Cortex of kidney (tissue), 1 donor: ENCODE results near the gene MVD.
"Not testable (repeated sequence)": the region's sequence is repeated elsewhere in the genome, so short reads cannot be mapped to it uniquely, and the experiment has no call there.

Source experiments
- DNase-seq: peaks from one replicate; lab custom pipeline; 2025; lab: John Stamatoyannopoulos, UW

MVD gene

GRCh38 chr16:88624481-88624880 is 38.4 kb downstream of the MVD start:
- no peak for DNase-seq

DNA sequence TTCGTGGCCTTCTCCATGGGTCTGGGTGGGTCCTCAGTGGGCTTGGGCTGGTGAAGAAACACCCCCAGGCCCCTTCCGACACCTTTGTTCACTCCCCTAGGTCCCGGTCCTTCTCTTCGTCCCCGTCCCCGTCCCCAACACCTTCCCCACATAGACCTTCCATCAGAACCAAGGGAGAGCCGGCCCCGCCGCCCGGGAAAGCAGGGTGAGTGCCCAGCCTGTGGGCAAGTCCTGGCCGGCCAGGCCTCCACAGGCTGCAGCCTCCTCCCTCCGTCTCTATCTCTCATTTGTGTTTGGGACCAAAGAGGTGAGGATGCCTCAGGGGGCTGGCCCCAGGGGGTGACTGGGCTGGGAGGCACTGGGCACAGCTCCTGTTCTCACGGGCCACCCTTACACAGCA is 39.0 kb downstream of the MVD start:
- no peak for DNase-seq

- no peak for DNase-seq
These were observed 40.0 kb downstream of the MVD start for GRCh38 chr16:88622866-88623265.

GRCh38 chr16:88622125-88622524 is 40.8 kb downstream of the MVD start:
- no peak for DNase-seq

DNA sequence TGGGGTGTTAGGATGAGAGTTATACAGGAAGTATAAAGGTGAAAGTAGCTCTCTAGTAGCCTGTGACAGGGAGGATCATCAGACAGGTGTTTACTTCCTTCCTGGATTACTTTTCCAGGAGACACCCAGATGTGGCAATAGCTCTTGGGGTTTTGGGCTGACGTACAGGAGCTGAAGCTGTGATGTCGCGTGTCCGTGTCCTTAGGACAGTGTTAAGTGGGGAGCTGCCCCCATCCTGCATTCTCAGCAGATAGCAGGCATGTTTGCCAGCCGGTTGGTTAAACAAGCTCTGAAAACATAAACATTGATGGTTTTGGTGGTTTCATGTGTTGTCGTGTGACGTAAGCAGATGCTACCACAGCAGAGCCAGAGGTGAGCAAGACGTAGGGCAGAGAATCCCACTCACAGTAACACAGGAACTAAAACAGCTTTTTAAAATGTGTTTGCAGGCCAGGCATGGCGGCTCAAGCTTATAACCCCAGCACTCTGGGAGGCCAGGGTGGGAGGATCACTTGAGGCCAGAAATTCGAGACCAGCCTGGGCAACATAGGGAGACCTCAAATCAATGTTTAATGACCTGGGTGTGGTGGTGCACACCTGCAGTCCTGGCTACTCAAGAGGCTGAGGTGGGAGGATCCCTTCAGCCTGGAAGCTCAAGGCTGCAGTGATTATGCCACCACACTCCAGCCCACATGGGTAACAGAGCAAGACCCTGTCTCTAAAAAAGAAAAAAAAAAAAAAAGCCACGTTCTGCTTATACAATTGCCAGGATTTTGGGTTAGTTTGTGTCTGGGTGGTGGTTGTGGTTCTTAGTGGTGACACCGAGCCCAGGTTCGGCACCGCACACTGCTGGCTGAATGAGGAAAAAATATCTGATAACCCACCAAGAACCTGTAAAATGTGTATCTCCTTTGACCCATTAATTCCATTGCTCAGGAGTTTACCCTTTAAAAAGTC is 42.8 kb downstream of the MVD start:
- DNase-seq: no peak

DNA sequence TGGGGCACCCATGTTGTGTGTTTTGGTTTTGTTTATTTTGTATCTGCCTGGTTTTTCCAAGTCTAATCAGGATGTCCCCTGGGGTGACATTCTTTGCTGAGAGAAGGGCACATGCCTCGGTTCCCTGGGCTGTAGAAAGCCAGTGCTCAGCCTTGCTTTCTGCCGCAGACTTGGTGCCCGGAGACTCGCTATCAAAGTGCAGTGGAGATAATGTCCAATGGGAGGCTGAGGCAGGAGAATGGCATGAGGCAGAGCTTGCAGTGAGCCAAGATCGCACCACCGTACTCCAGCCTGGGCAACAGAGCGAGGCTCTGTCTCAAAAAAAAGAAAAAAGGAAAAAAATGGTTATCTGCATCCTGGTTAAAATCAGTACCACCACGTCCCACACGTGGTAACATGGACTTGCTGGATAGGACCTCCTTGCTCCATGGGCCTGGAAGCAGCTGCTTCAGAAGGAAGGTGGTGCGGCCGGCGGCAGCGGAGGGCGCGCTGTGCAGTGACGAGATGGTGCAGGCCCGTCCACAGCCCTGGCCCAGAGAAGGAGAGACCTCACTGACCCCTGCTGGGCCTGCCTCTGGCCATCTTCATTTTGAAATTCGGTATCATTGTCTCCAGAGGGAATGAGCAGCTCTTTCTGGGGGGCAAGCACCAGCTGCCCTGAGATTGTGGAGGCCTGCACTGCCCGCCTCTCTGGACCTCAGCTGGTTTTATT is 43.8 kb downstream of the MVD start:
- DNase-seq: no peak

DNA sequence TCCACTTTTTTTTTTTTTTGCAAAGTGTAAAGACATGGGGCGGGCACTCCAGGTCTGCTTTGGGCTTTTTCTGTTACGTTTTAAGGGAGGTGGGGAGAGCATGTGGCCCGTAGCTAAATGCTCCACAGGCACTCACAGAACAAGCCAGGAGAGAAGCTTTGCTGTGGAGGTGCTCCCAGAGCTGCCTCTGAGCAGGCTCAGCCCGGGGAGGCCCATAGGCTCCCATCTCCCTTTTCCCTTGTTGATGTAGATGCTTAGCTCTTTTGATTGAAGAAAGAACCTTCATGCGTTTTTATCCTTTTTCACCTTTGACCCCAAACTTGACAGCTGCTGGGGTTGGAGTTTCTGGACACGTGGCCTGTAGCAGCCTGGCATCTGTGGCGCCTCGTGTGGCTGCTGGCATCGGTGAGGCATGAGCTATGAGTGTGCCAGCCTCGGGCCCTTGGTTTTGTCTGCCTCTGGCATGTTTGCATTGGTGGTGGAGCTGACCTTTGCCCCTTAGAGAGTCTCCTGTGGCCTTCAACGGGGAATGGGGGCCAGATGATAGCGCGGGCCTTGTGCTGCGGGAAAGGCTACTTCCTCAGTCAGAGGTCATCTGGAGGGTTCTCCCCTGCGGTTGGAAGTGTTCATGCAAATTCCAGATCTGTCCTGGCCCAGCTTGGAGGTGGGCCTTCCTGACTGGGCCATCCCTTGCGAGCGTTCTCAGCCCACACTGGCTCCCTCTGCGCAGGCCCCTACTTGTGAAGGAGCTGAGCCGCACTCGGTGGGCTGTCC is 44.5 kb downstream of the MVD start:
- DNase-seq: no peak

DNA sequence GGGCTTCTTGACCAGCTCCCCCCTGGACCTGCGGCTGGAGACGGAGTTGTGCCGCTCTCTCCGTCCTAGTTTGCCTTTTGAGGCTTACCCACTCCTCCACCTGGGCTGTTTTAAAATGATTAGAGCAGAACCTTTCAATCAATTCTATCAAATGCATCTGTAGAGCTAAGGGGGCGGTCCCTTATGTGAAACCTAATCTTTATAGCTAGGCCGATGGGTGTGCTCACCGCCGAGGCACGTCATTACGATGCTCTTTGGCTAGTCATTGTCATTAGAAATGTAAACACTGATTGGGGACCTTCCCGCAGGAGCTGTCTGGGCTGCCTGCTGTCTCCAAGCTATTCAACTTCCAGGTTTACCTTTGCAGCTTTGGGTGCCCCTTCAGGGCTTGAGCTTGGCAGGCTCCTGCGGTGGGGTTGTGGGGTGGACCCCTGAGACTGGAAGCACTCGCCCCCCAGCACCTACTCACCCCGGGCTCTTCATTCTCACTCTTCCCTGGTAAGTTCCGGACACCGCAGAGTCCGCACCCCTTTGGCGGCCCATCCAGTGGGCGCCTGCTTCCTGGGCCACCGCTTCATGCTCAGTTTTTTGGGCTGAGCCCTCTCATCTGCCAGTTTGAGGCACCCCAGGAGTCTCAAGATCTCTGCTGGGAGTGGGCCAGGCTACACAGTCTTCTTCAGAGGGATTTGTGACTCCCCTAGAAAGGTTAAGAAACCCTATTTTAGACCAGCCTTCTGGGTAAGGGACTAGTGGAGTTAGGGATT is 45.4 kb downstream of the MVD start:
- no peak for DNase-seq

DNA sequence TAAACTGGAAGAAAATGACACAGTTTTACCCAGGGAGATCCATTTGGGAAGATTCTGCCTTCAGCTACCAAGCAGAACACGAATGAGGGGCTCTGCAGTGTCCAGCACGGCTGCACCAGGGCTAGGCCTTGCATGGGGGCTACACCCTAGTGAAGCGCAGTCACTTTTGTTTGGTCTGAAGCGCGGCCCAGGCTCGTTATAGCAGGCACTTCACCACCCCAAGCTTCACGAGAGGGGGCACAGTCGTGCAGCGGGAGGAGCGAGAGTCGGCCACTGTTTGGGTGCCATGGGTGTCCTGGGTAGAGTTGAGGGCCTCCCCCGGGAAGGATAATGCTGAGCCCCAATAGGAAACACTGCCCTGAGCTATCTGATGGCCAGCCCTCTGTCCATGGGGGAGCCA is 46.2 kb downstream of the MVD start:
- DNase-seq: no peak

DNA sequence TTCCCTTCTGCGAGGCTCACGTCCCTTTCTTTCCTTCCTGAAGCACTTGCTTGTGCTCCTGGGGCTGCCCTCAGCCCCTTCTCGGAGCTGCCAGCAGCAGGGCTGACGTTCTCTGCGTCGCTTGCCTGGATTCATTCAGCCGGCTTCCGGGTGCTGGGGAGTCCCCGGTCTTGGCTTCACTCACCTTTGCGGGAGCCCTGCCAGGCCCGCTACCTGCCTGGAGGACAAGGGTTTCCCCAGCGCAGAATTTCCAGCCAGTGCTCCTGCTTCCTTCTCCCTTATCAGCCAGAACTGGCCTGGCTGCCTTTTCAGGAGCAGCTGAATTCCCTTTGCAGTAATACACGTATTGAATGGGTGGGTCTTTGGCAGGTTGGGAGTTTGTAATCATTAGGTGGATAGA is 46.6 kb downstream of the MVD start:
- no peak for DNase-seq

- no peak for DNase-seq
These were observed 47.9 kb downstream of the MVD start for GRCh38 chr16:88614818-88615580.

DNA sequence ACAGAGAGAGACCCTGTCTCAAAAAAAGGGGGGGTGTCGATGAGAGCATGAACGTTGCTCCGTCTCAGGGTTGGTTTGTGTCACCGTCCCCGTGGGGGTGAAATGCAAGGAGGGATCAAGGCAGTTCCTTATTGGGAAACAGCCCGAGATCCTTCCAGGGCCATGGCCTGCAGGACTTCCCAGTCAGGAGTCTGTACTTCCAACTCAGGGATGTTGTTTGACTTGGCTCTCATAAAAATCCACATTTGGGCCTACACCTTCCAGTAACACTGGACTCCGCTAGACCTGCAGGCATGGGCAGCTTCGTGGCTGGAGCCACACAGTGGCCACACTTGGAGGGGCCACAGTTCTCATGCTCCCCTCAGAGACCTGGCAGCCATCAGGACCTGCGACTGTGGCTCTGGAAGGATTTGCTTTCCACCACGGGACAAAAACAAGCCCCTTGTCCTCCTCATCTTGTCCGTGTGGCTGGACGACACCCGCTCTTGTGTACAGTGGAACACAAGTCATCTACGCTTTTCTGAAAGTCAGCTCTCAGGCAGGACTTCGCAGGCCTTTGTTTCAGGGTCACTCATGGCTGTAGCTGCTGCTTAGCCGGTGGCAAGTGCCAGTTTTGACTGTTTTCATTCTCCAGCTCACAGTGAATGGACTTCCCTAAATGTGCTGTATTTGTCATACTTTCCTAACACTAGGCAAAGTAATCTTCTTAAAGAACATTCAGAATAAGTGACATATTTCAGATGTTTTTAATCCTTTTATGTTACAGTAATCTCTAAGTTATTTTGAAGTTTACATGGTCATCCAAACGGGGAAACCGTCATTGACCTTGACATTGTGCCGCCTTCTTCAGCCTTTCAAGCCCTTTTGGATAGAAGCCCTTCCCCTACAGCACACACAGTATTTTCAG is 48.7 kb downstream of the MVD start:
- DNase-seq: no peak

GRCh38 chr16:88613293-88613692 is 49.6 kb downstream of the MVD start:
- no peak for DNase-seq

DNA sequence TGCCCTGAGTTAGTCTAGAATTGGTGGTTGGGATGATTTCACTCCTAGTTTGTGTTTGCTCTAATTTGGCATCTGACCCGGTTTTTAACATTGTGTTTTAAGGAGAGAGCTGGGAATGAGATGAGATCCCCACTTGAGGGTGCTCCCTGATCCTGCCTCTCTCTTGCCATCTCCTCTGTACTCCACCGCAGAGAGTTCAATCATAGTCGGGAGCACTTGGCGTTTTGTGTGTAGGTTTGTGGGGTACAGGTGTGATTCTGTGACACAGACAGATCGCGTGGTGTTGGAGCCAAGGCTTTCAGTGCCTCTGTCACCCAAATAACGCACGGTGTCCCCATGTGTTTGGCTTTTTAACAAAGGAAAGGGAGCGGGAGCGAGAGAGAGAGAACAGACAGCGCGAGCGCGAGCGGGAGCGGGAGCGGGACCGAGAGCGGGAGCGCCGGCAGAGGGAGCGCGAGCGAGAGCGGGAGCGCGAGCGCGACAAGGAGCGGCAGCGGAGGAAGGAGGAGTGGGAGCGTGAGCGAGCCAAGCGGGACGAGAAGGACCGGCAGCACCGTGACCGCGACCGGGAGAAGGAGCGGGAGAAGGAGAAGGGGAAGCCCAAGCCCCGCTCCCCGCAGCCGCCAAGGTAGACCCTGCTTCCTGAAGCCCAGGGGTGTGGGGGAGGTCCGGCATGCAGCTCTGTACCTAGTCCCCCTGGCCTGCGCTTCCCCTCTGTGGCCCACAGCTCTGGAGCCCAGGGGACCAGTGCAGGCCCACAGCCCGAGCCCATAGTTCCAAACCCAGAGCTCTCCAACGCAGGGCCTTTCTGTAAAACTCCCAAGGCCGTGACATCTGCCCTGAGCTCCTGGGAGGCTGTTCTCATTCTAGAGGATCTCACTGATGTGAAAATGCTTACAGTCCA is 51.7 kb downstream of the MVD start:
- no peak for DNase-seq

- DNase-seq: no peak
These were observed 52.8 kb downstream of the MVD start for GRCh38 chr16:88610080-88610479.

DNA sequence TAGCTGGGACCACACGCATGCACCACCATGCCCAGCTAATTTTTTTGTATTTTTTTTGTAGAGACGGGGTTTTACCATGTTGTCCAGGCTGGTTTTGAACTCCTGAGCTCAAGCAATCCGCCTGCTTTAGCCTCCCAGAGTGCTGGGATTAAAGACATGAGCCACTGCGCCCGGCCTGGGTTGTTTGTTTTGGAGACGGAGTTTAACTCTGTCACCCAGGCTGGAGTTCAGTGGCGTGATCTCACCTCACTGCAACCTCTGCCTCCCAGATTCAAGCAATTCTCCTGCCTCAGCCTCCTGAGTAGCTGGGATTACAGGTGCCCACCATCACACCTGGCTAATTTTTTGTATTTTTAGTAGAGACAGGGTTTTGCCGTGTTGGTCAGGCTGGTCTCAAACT is 53.5 kb downstream of the MVD start:
- DNase-seq: not testable (repeated sequence)

DNA sequence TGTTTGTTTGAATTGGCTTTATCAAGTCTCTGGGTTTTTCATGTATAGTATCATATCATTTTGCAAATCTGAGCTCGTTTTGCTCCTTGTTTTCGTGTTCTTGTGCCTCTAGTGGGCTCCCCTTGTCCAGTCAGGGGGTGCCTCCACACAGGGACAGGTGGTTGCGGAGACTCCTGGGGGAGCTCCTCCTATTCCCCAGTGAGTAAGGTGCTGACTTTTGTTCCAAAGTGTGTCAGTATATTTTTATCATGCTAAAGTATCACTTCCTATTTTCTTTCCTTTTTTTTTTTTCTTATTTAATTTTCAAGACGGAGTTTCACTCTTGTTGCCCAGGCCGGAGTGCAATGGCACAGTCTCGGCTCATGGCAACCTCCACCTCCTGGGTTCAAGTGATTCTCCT is 54.8 kb downstream of the MVD start:
- DNase-seq: no peak

DNA sequence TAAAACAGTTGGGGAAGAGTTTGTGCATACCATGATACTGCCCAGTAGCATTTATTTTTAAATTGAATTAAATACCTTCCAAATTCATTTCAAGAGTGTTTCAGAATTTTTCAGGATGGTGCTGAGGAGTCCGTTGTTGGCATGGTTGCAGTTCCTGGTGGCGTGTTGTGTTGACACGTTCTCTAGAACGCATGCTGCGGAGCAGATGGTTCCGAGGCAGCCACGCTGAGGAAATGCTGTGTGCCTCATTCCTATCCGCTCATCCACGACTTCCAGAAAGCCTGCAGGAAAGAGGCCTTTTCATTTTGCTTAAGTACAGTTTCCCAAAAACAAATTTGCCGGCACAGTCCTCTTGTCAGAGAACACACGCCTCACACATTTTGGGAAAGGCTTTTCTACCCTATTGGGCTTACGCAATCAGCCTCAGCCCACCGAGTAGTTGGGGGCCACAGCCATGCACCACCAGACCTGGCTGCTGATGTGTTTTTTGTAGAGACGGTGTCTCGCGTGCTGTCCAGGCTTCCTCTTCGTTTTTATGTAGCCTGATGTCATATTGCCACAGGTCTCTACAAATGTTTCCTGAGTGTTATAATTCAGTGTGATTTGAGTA is 56.6 kb downstream of the MVD start:
- DNase-seq: no peak
